K562 (cell line): ENCODE measurements around the gene RERE.
"Not testable (repeated sequence)": the region's sequence is repeated elsewhere in the genome, so short reads cannot be mapped to it uniquely, and the experiment has no call there.

Experiments used
- CAMTA2 ChIP-seq: fragments of 250-450 bp; sonication (Bioruptor Pico); conservative IDR thresholded peaks from 2 replicates; pipeline ENCODE4 v1.5.1; 2022
- CBX5 ChIP-seq: IDR thresholded peaks from 2 replicates; pipeline ENCODE4 v1.6.1; 2014; ENCODE audit warnings: low read depth, borderline replicate concordance
- CHD4 ChIP-seq: fragments of 200-600 bp; sonication (generic); IDR thresholded peaks from 3 replicates; pipeline ENCODE4 v1.6.1; 2012; ENCODE audit warnings: low read depth, mild to moderate bottlenecking, mixed read lengths, low read length, inconsistent platforms; ENCODE audit not compliant: insufficient read depth, insufficient replicate concordance, poor library complexity, severe bottlenecking
- DPF2 ChIP-seq: fragments of 450-650 bp; IDR thresholded peaks from 2 replicates; pipeline ENCODE4 v1.6.1; 2016
- KDM4B ChIP-seq, 2 experiments: fragments of 450-650 bp in 1 of 2; sonication (generic) in 1 of 2; IDR thresholded peaks; 2 replicates each; pipeline ENCODE4 v1.6.1; 2016 to 2017; ENCODE audit warnings: borderline replicate concordance in 2 of 2, antibody characterized with exemption in 1 of 2, low read depth in 1 of 2, mild to moderate bottlenecking in 1 of 2
- POLR2A ChIP-seq: fragments of 450-650 bp; conservative IDR thresholded peaks from 2 replicates; pipeline ENCODE4 v1.6.1; 2016
- SMC3 ChIP-seq: conservative IDR thresholded peaks from 2 replicates; pipeline ENCODE4 v1.6.1; 2011; ENCODE audit warnings: low read depth, low read length, improper control_type of control experiment; ENCODE audit not compliant: insufficient read depth
- ZC3H11A ChIP-seq: IDR thresholded peaks from 2 replicates; pipeline ENCODE4 v1.6.1; 2012; ENCODE audit warnings: low read depth, low read length, improper control_type of control experiment
- ZNF384 ChIP-seq: IDR thresholded peaks from 2 replicates; pipeline ENCODE4 v1.6.1; 2012; ENCODE audit warnings: low read depth, low read length, improper control_type of control experiment
- TF ChIP-seq, protein P1 (sequence below), 3 experiments: IDR thresholded peaks in 2 of 3; conservative IDR thresholded peaks in 1 of 3; 2 replicates each; pipeline ENCODE4 v1.5.1; 2011 to 2012; ENCODE audit warnings: low read length in 3 of 3, mild to moderate bottlenecking in 3 of 3, control low read depth in 2 of 3, improper control_type of control experiment in 1 of 3, inconsistent platforms in 1 of 3, low read depth in 1 of 3, mixed read lengths in 1 of 3, moderate library complexity in 1 of 3; ENCODE audit not compliant: insufficient read depth in 2 of 3

DNA sequence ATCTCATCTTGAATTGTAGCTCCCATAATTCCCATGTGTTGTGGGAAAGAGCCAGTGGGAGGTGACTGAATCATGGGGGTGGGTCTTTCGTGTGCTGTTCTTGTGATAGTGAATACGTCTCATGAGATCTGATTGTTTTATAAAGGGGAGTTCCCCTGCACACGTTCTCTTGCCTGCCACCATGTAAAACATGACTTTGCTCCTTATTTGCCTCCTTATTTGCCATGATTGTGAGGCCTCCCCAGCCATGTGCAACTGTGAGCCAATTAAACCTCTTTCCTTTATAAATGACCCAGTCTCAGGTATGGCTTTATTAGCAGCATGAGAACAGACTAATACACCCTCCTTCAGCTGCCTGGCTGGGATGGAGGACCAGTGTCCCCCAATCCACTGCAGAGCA is 224.1 kb downstream of the RERE start:
- TF ChIP-seq, protein P1, sequence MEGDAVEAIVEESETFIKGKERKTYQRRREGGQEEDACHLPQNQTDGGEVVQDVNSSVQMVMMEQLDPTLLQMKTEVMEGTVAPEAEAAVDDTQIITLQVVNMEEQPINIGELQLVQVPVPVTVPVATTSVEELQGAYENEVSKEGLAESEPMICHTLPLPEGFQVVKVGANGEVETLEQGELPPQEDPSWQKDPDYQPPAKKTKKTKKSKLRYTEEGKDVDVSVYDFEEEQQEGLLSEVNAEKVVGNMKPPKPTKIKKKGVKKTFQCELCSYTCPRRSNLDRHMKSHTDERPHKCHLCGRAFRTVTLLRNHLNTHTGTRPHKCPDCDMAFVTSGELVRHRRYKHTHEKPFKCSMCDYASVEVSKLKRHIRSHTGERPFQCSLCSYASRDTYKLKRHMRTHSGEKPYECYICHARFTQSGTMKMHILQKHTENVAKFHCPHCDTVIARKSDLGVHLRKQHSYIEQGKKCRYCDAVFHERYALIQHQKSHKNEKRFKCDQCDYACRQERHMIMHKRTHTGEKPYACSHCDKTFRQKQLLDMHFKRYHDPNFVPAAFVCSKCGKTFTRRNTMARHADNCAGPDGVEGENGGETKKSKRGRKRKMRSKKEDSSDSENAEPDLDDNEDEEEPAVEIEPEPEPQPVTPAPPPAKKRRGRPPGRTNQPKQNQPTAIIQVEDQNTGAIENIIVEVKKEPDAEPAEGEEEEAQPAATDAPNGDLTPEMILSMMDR (IDR thresholded peaks at IDR 0.05 in 2 of 3, conservative IDR thresholded peaks at IDR 0.05 in 1 of 3; ENCODE audit: insufficient read depth in 2 of 3, low read depth in 1 of 3, low read length in 3 of 3): not testable (repeated sequence)
- TF ChIP-seq SMC3; CHD4; CBX5; CAMTA2 (CRISPR knock-in tag); KDM4B (IDR thresholded peaks at IDR 0.05; ENCODE audit: borderline replicate concordance in 2 of 2, low read depth in 1 of 2); POLR2A; DPF2; ZC3H11A; ZNF384: not testable (repeated sequence)
